ENCODE data around the gene MYO1D.
"Not testable (repeated sequence)": the region's sequence is repeated elsewhere in the genome, so short reads cannot be mapped to it uniquely, and the experiment has no call there.

The MYO1D gene

GRCh38 chr17:32727681-32728080 is 149.2 kb downstream of the MYO1D start:
- DNase-seq (ENCODE audit: low spot score): no peak

GRCh38 chr17:32725697-32726096 is 151.2 kb downstream of the MYO1D start:
- no peak for DNase-seq (ENCODE audit: low spot score)

GRCh38 chr17:32723310-32723955 is 153.5 kb downstream of the MYO1D start:
- no peak for DNase-seq (ENCODE audit: low spot score)

GRCh38 chr17:32722733-32723132 is 154.2 kb downstream of the MYO1D start:
- no peak for DNase-seq (ENCODE audit: low spot score)

GRCh38 chr17:32720671-32721070 is 156.3 kb downstream of the MYO1D start:
- DNase-seq (ENCODE audit: low spot score): no peak

GRCh38 chr17:32719689-32720088 is 157.2 kb downstream of the MYO1D start:
- no peak for DNase-seq (ENCODE audit: low spot score)

- not testable (repeated sequence) for DNase-seq (ENCODE audit: low spot score)
These were observed 162.0 kb downstream of the MYO1D start for GRCh38 chr17:32714922-32715321.

DNA sequence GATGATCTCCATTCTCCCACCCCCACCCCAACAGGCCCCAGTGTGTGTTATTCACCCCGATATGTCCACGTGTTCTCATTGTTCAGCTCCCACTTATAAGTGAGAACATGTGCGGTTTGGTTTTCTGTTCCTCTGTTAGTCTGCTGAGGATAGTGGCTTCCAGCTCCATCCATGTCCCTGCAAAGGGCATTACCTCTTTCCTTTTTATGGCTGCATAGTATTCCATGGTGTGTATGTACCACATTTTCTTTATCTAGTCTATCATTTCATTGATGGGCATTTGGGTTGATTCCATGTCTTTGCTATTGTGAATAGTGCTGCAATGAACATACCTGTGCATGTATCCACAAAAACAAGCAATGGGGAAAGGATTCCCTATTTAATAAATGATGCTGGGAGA is 162.7 kb downstream of the MYO1D start:
- not testable (repeated sequence) for DNase-seq (ENCODE audit: low spot score)

DNA sequence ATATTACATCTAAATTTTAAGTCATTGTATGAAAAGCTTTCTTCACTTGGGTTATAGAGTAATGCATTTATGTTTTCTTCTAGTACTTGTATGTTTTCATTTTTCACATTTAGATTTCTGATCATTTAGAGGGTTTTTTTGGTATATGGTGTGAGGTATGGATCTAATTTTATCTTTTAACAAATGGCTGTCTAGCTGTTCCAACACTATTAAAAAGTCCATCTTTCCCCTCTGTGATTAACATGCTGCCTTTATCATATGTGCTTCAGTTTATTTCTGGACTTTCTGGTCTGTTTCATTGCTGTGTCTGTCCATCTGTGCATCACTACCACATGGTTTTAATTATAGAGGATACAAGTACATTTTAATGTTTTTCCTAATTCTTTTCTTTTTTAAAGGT is 163.8 kb downstream of the MYO1D start:
- no peak for DNase-seq (ENCODE audit: low spot score)

DNA sequence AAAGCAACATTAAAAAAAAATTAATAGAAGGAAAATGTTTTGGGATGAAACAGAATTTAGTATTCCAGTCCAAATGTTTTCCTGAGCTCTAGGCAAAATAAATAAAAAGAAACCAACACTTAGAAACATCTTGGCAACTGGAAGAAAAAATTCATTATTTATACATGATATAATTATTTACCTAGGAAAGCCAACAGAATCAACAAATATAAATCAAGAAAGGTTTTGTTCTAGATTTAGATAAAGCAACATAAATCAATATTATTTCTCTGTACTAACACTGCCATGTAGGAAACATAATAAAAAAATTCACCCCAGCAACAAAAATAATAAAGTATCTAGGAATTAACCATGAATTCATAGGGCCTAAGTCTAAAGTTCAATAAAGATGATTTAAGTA is 167.4 kb downstream of the MYO1D start:
- DNase-seq (ENCODE audit: low spot score): no peak

- DNase-seq (ENCODE audit: low spot score): peak; percentile 9
These were observed 175.1 kb downstream of the MYO1D start for GRCh38 chr17:32701871-32702270.

DNA sequence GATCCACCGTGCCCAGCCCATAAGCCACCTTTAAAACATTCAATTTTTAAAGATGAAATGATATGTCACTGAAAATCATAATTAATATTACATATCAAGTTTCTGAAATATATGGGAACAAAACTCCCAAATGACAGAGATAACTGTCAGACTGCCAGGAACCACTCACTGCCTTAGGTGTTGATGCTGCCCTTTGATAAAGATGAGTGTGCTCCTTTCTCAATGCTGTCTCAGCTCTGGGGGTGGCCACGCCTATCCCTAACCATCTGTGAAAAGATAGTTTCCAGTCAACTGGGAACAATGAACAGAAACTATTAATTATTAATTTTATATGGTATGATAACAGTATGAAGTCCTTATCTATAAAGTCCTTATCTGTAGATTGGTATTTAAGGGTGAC is 177.7 kb downstream of the MYO1D start:
- no peak for DNase-seq (ENCODE audit: low spot score)

GRCh38 chr17:32697728-32698625 is 178.9 kb downstream of the MYO1D start:
- DNase-seq (ENCODE audit: low spot score): no peak

GRCh38 chr17:32696426-32696825 is 180.5 kb downstream of the MYO1D start:
- no peak for DNase-seq (ENCODE audit: low spot score)

- no peak for DNase-seq (ENCODE audit: low spot score)
These were observed 181.1 kb downstream of the MYO1D start for GRCh38 chr17:32695864-32696263.

- no peak for DNase-seq (ENCODE audit: low spot score)
These were observed 183.6 kb downstream of the MYO1D start for GRCh38 chr17:32693194-32693897.

- DNase-seq (ENCODE audit: low spot score): no peak
These were observed 184.7 kb downstream of the MYO1D start for GRCh38 chr17:32692179-32692578.

DNA sequence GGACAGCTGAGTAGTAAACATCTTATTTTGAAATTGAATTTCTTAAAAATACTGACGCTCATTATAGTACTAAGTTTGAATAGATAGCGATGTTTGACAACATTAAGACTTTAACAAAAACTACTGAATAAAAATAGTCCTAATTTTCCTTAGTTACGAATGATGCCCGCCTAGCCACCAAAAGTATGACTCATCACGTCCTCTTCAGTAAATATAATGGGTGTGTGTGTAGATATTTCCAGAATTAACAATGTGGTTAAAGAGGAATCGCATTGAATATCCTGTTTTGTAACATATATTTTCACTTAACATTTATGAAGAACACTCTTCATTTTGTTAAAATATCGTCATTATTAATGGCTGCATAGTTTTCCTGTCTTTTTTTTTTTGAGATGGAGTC is 187.6 kb downstream of the MYO1D start:
- DNase-seq (ENCODE audit: low spot score): no peak

DNA sequence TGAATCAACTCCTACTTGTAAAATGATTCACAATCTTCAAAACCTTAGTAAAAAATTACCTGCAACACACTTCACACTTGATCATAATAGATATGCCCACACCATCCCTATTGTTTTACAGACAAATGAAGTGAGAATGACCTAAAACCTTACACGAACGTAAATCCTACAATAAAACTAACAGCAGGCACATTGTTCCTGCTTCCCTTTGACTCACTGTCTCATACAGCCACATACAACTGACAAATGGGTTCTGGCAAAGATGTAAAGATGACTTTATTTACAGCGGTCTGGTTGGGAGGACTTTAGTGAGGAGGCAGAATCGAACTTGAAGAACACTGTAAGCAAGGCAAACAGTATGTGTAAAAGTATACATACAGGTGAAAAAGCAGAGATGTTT is 188.7 kb downstream of the MYO1D start:
- no peak for DNase-seq (ENCODE audit: low spot score)

DNA sequence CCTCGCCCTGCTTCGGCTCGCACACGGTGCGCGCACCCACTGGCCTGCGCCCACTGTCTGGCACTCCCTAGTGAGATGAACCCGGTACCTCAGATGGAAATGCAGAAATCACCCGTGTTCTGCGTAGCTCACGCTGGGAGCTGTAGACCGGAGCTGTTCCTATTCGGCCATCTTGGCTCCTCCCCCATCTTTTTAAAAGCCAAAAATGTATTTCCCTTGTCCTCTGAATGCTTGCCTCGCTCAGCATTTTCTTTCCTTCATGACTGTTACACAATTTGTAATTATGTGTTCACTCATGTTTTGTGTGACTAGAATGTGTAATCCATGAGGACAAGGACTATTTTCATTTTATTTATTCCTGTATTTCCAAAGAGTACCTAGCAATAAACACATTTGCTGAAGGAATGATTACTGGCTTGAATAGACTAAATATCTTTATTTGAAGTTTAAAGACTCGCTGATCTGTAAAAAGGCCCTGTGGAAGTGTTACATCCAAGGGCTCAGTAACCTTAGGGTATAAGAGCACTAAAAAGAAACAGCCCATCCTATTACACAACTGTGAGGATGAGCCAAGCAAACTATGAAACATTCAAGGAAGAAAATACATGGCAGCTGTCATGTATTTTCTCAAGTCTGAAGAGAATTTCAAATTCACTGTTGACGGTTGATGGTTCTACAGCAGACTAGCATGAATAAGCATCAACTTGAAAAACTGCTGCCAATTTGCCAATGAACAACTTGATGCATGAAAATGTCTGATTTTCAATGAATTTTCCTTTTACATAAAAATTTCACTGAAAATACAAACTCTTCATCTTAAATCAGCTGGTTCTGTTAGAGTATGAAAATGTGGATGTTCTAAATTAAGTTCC is 192.6 kb downstream of the MYO1D start:
- no peak for DNase-seq (ENCODE audit: low spot score)

GRCh38 chr17:32673964-32674363 is 203.0 kb downstream of the MYO1D start:
- no peak for DNase-seq (ENCODE audit: low spot score)

- DNase-seq (ENCODE audit: low spot score): no peak
These were observed 204.2 kb downstream of the MYO1D start for GRCh38 chr17:32672711-32673110.
